Measurements from ENCODE around the gene NCR2. TPM values are rescaled to one million over a fixed set of nuclear protein-coding genes. Genes with fewer than 3 reads are reported as not detected.

The NCR2 gene
- total and polyA plus RNA-seq, 9 of the 15 experiments (the other 6 are each of a cell fraction or from before 2014, with no cell fraction given) = not detected

- intact Hi-C loops (cut with micrococcal nuclease) = no loop called here
- no peak overlapping the region for H3K27ac ChIP-seq (ENCODE audit: extremely low read depth, low read depth, low read length)
- H3K4me3 ChIP-seq = no peak overlapping the region
- no peaks in the 10 kb centered on the region; a peak in 1 of 5 replicates for H3K4me1 ChIP-seq (replicated peaks in 1 of 2; ENCODE audit: control insufficient read depth in 2 of 2, insufficient read depth in 2 of 2, low read length in 2 of 2)
- TF ChIP-seq HNRNPLL (IDR thresholded peaks at IDR 0.05; ENCODE audit: low read depth, low read length, poor library complexity, severe bottlenecking) (no peak), HOMEZ (CRISPR knock-in tag; IDR thresholded peaks at IDR 0.05) (no peak), TAF15 (IDR thresholded peaks at IDR 0.05; ENCODE audit: low read depth, low read length) (no peak), PRMT5 (CRISPR knock-in tag; IDR thresholded peaks at IDR 0.05) (no peak), ZNF217 (CRISPR knock-in tag; IDR thresholded peaks at IDR 0.05) (no peak), CBX8 (IDR thresholded peaks at IDR 0.05; ENCODE audit: borderline replicate concordance, extremely low read depth, low read depth, low read length, poor library complexity, severe bottlenecking) (peak; percentile 97), ZNF589 (CRISPR knock-in tag; IDR thresholded peaks at IDR 0.05; ENCODE audit: low read depth) (no peak), DNMT1 (IDR thresholded peaks at IDR 0.05) (no peak)
- FAIRE-seq = no peak
- no peaks in the 10 kb centered on the region for H3K36me3 ChIP-seq (ENCODE audit: control insufficient read depth, insufficient read depth, low read length)
- WGBS (ENCODE audit: insufficient coverage, low coverage, missing lambda C conversion rate) = 0% methylated on average over 4 of the region's 4 CpGs
- peaks cover 42 to 71% of the 10 kb centered on the region in 2 experiments for H3K27me3 ChIP-seq (ENCODE audit: control insufficient read depth in 2 of 2, insufficient read depth in 2 of 2, low read length in 2 of 2)
- in situ Hi-C loops (cut with MboI) = no loop called here
- no peaks in the 10 kb centered on the region for H3K79me2 ChIP-seq (ENCODE audit: control insufficient read depth, insufficient read depth, low read length)
- H3K4me2 ChIP-seq (ENCODE audit: insufficient read depth, low read length) = no peak overlapping the region
- POLR2A ChIA-PET = interaction anchor here (1.7 kb wide), 1 partner anchor 12 kb away, joined by 3 read pairs; no protein-coding TSS in a partner anchor
- no peaks in the 10 kb centered on the region for H3K9me1 ChIP-seq (ENCODE audit: control insufficient read depth, insufficient read depth, low read length)
- no peaks in the 10 kb centered on the region for H3K9me3 ChIP-seq (replicated peaks; ENCODE audit: control insufficient read depth, insufficient read depth, low read depth, low read length)
- no peak overlapping the region for H2AFZ ChIP-seq (ENCODE audit: low read depth, low read length)
- no peak overlapping the region for H3K9ac ChIP-seq (ENCODE audit: insufficient read depth in 1 of 2, low read depth in 2 of 2, low read length in 2 of 2)
- no peak for DNase-seq (ENCODE audit: extremely low read depth in 1 of 4, low spot score in 3 of 4)
- BruUV-seq (replicated peaks) = no TSS peak
- peaks cover 4% of the 10 kb centered on the region for H4K20me1 ChIP-seq (replicated peaks; ENCODE audit: control insufficient read depth, insufficient read depth, low read length)
- CTCF ChIA-PET (ENCODE audit: low intra/inter-chr PET ratio) = interaction anchor here (0.6 kb wide), 1 partner anchor 238 kb away, joined by 3 read pairs; no protein-coding TSS in a partner anchor
- ATAC-seq = no peak
These were observed 2.3 kb downstream of the NCR2 start for GRCh38 chr6:41337709-41338108.
